OCI-LY1 (cell line): ENCODE measurements around the gene XRCC4.

Experiments
- H2AFZ ChIP-seq: fragments of 200-600 bp; sonication (generic), shearing (Covaris generic); 2 replicates; pipeline ENCODE4 v1.6.0; 2014; ENCODE audit warnings: antibody characterized with exemption, mild to moderate bottlenecking, low read length
- H3F3A ChIP-seq: fragments of 200-600 bp; sonication (generic), shearing (Covaris generic); 2 replicates; pipeline ENCODE4 v1.6.0; 2014; ENCODE audit warnings: mild to moderate bottlenecking, antibody characterized with exemption, low read length, moderate library complexity; ENCODE audit not compliant: insufficient read depth
- H3K27ac ChIP-seq: fragments of 200-600 bp; sonication (generic); 2 replicates; pipeline ENCODE4 v1.5.1; 2014; ENCODE audit warnings: low read length, mixed run types, mild to moderate bottlenecking, low read depth; ENCODE audit not compliant: poor library complexity, severe bottlenecking
- H3K27me3 ChIP-seq: fragments of 200-600 bp; sonication (generic); 2 replicates; pipeline ENCODE4 v1.6.0; 2014; ENCODE audit warnings: antibody characterized with exemption, mild to moderate bottlenecking, low read length, moderate library complexity; ENCODE audit not compliant: insufficient read depth
- H3K36me3 ChIP-seq: fragments of 200-600 bp; sonication (generic); 2 replicates; pipeline ENCODE4 v1.6.1; 2014; ENCODE audit warnings: mild to moderate bottlenecking, antibody characterized with exemption, low read length, moderate library complexity, mixed read lengths; ENCODE audit not compliant: insufficient read depth
- H3K4me1 ChIP-seq: fragments of 200-600 bp; sonication (generic); 2 replicates; pipeline ENCODE4 v1.5.1; 2014; ENCODE audit warnings: mild to moderate bottlenecking, low read length, moderate library complexity; ENCODE audit not compliant: insufficient read depth, severe bottlenecking
- H3K4me2 ChIP-seq: fragments of 200-600 bp; sonication (generic), shearing (Covaris generic); 2 replicates; pipeline ENCODE4 v1.6.1; 2014; ENCODE audit warnings: low read length
- H3K4me3 ChIP-seq: fragments of 200-600 bp; sonication (generic); 2 replicates; pipeline ENCODE4 v1.5.1; 2014; ENCODE audit warnings: low read length, low read depth, mild to moderate bottlenecking, mixed read lengths; ENCODE audit not compliant: poor library complexity, severe bottlenecking
- H3K79me2 ChIP-seq: fragments of 200-600 bp; shearing (Covaris generic); 2 replicates; pipeline ENCODE4 v1.6.1; 2016; ENCODE audit warnings: mixed run types, low read length, mixed read lengths; ENCODE audit not compliant: insufficient read depth
- H3K9ac ChIP-seq: fragments of 200-600 bp; sonication (generic), shearing (Covaris generic); 2 replicates; pipeline ENCODE4 v1.6.1; 2014; ENCODE audit warnings: mild to moderate bottlenecking, low read length, mixed read lengths
- H3K9me2 ChIP-seq: fragments of 200-600 bp; sonication (generic), shearing (Covaris generic); 2 replicates; pipeline ENCODE4 v1.6.1; 2014; ENCODE audit warnings: low read depth, mild to moderate bottlenecking, low read length, mixed read lengths
- H3K9me3 ChIP-seq: fragments of 200-600 bp; shearing (Covaris generic); 2 replicates; pipeline ENCODE4 v1.6.1; 2014; ENCODE audit warnings: low read length, mixed read lengths
- H4K20me1 ChIP-seq: fragments of 200-600 bp; sonication (generic), shearing (Covaris generic); 2 replicates; pipeline ENCODE4 v1.6.0; 2016; ENCODE audit warnings: mild to moderate bottlenecking, low read length; ENCODE audit not compliant: insufficient read depth
- CTCF ChIP-seq: fragments of 200-600 bp; sonication (generic), shearing (Covaris generic); IDR thresholded peaks from 2 replicates; pipeline ENCODE4 v1.5.1; 2017; ENCODE audit warnings: mild to moderate bottlenecking, antibody characterized with exemption, low read length, moderate library complexity, mixed read lengths
- EZH2 ChIP-seq: fragments of 200-600 bp; sonication (generic), shearing (Covaris generic); IDR thresholded peaks from 2 replicates; pipeline ENCODE4 v1.8.0; 2017; ENCODE audit warnings: borderline replicate concordance, mixed run types, mild to moderate bottlenecking, antibody characterized with exemption, low read length, moderate library complexity, mixed read lengths

XRCC4 gene

GRCh38 chr5:83337453-83338035 is 260.2 kb downstream of the XRCC4 start:
- Histone ChIP-seq H3K9me3 (no peaks in the 10 kb centered on the region), H3K9me2 (no peaks in the 10 kb centered on the region), H3K36me3 (no peaks in the 10 kb centered on the region), H2AFZ (no peak overlapping the region), H3K27ac (no peak overlapping the region), H3F3A (no peaks in the 10 kb centered on the region), H3K79me2 (no peaks in the 10 kb centered on the region), H3K9ac (no peak overlapping the region), H3K27me3 (no peaks in the 10 kb centered on the region), H3K4me2 (no peak overlapping the region), H3K4me1 (no peaks in the 10 kb centered on the region), H3K4me3 (no peak overlapping the region), H4K20me1 (no peaks in the 10 kb centered on the region)
- TF ChIP-seq EZH2: no peak
- no peak for TF ChIP-seq CTCF

- no peaks in the 10 kb centered on the region for H3K4me1 ChIP-seq
- H3K79me2 ChIP-seq: no peaks in the 10 kb centered on the region
- no peak overlapping the region for H3K9ac ChIP-seq
- H4K20me1 ChIP-seq: no peaks in the 10 kb centered on the region
- no peak overlapping the region for H2AFZ ChIP-seq
- H3K36me3 ChIP-seq: no peaks in the 10 kb centered on the region
- no peak overlapping the region for H3K4me2 ChIP-seq
- no peaks in the 10 kb centered on the region for H3F3A ChIP-seq
- H3K27me3 ChIP-seq: no peaks in the 10 kb centered on the region
- no peaks in the 10 kb centered on the region for H3K9me2 ChIP-seq
- TF ChIP-seq EZH2 (no peak), CTCF (no peak)
- no peak overlapping the region for H3K27ac ChIP-seq
- no peaks in the 10 kb centered on the region for H3K9me3 ChIP-seq
- H3K4me3 ChIP-seq: no peak overlapping the region
Observed at GRCh38 chr5:83340511-83340918, 263.2 kb downstream of the XRCC4 start.

- Histone ChIP-seq H3K4me1 (no peaks in the 10 kb centered on the region), H3K27ac (no peak overlapping the region), H3K36me3 (no peaks in the 10 kb centered on the region), H3K79me2 (no peaks in the 10 kb centered on the region), H3K9me2 (no peaks in the 10 kb centered on the region), H4K20me1 (no peaks in the 10 kb centered on the region), H2AFZ (no peak overlapping the region), H3K9me3 (no peaks in the 10 kb centered on the region), H3K27me3 (no peaks in the 10 kb centered on the region), H3K4me3 (no peak overlapping the region), H3K4me2 (no peak overlapping the region), H3K9ac (no peak overlapping the region), H3F3A (no peaks in the 10 kb centered on the region)
- no peak for TF ChIP-seq EZH2
- TF ChIP-seq CTCF: no peak
Observed at GRCh38 chr5:83341815-83342334, 264.5 kb downstream of the XRCC4 start.
